HEK293 (cell line): ENCODE measurements around the gene CCL18.
"Not testable (repeated sequence)": the region's sequence is repeated elsewhere in the genome, so short reads cannot be mapped to it uniquely, and the experiment has no call there.

Experiments
- CTCF ChIA-PET: fragments of 350-600 bp; formaldehyde crosslinking; extraction: SDS; loops from one replicate; lab custom pipeline; 2021; ENCODE audit warnings: antibody characterized with exemption; lab: Yijun Ruan, JAX
- POLR2A ChIA-PET: fragments of 300-600 bp; formaldehyde crosslinking; extraction: SDS; loops from one replicate; lab custom pipeline; 2020; ENCODE audit warnings: antibody characterized with exemption, inconsistent platforms; lab: Yijun Ruan, JAX
- H3K27ac ChIP-seq: fragments of 200-500 bp; sonication (Bioruptor generic); 2 replicates; pipeline ENCODE4 v1.5.1; 2014; ENCODE audit warnings: low read depth, low read length, control low read depth, inconsistent platforms; ENCODE audit errors: extremely low read depth
- H3K36me3 ChIP-seq, 2 experiments: fragments of 200-500 bp in 1 of 2; sonication (Bioruptor generic) in 1 of 2; 1 replicate in 1 of 2; 2 replicates in 1 of 2; pipeline ENCODE4 v1.5.1; 2014 to 2017; ENCODE audit warnings: inconsistent platforms in 2 of 2, low read length in 2 of 2; ENCODE audit not compliant: control insufficient read depth in 2 of 2, insufficient read depth in 1 of 2
- H3K4me1 ChIP-seq: fragments of 200-500 bp; sonication (Bioruptor generic); 2 replicates; pipeline ENCODE4 v1.5.1; 2014; ENCODE audit warnings: mild to moderate bottlenecking, low read length, inconsistent platforms; ENCODE audit not compliant: control insufficient read depth, insufficient read depth
- H3K4me3 ChIP-seq: 2 replicates; pipeline ENCODE4 v1.5.1; 2011; ENCODE audit warnings: low read depth, mild to moderate bottlenecking, control low read depth, low read length, moderate library complexity
- H3K9me3 ChIP-seq: fragments of 200-500 bp; sonication (Bioruptor generic); 2 replicates; pipeline ENCODE4 v1.5.1; 2014; ENCODE audit warnings: low read depth, low read length, inconsistent platforms; ENCODE audit not compliant: control insufficient read depth, insufficient read depth
- HIC1 ChIP-seq: fragments of 450-650 bp; formaldehyde crosslinking; IDR thresholded peaks from 2 replicates; pipeline ENCODE4 v1.5.1; 2016; ENCODE audit warnings: missing biosample characterization, missing genetic modification characterization
- KLF7 ChIP-seq: fragments of 450-650 bp; formaldehyde crosslinking; IDR thresholded peaks from 2 replicates; pipeline ENCODE4 v1.5.1; 2016; ENCODE audit warnings: missing biosample characterization, missing genetic modification characterization, borderline replicate concordance
- PRDM1 ChIP-seq: fragments of 450-650 bp; formaldehyde crosslinking; IDR thresholded peaks from 2 replicates; pipeline ENCODE4; 2016; ENCODE audit warnings: missing biosample characterization, missing genetic modification characterization
- REST ChIP-seq: fragments of 450-650 bp; formaldehyde crosslinking; IDR thresholded peaks from 2 replicates; pipeline ENCODE4 v1.5.1; 2016; ENCODE audit warnings: missing biosample characterization, missing genetic modification characterization
- ZBTB11 ChIP-seq: fragments of 450-650 bp; formaldehyde crosslinking; conservative IDR thresholded peaks from 2 replicates; pipeline ENCODE4 v1.5.1; 2016; ENCODE audit warnings: low read depth, missing biosample characterization, missing genetic modification characterization
- ZBTB17 ChIP-seq: fragments of 450-650 bp; formaldehyde crosslinking; IDR thresholded peaks from 2 replicates; pipeline ENCODE4 v1.5.1; 2016; ENCODE audit warnings: missing biosample characterization, missing genetic modification characterization
- ZBTB8A ChIP-seq: fragments of 450-650 bp; formaldehyde crosslinking; IDR thresholded peaks from 2 replicates; pipeline ENCODE4 v1.5.1; 2016; ENCODE audit warnings: missing biosample characterization, missing genetic modification characterization
- ZFHX2 ChIP-seq: fragments of 450-650 bp; formaldehyde crosslinking; conservative IDR thresholded peaks from 2 replicates; pipeline ENCODE4 v1.5.1; 2016; ENCODE audit warnings: missing biosample characterization, missing genetic modification characterization
- ZFP3 ChIP-seq: fragments of 450-650 bp; formaldehyde crosslinking; IDR thresholded peaks from 2 replicates; pipeline ENCODE4 v1.5.1; 2016; ENCODE audit warnings: low read depth, missing biosample characterization, missing genetic modification characterization
- ZFP41 ChIP-seq: fragments of 450-650 bp; formaldehyde crosslinking; IDR thresholded peaks from 2 replicates; pipeline ENCODE4 v1.5.1; 2016; ENCODE audit warnings: missing biosample characterization, missing genetic modification characterization, borderline replicate concordance
- ZNF202 ChIP-seq: fragments of 450-650 bp; formaldehyde crosslinking; IDR thresholded peaks from 2 replicates; pipeline ENCODE4 v1.5.1; 2016; ENCODE audit warnings: missing biosample characterization, missing genetic modification characterization, borderline replicate concordance
- ZNF335 ChIP-seq: fragments of 450-650 bp; formaldehyde crosslinking; conservative IDR thresholded peaks from 2 replicates; pipeline ENCODE4 v1.5.1; 2016; ENCODE audit warnings: missing biosample characterization, missing genetic modification characterization
- ZNF398 ChIP-seq: fragments of 450-650 bp; formaldehyde crosslinking; IDR thresholded peaks from 2 replicates; pipeline ENCODE4 v1.5.1; 2017; ENCODE audit warnings: missing biosample characterization, missing genetic modification characterization
- ZNF423 ChIP-seq: fragments of 450-650 bp; formaldehyde crosslinking; IDR thresholded peaks from 2 replicates; pipeline ENCODE4 v1.5.1; 2016; ENCODE audit warnings: missing biosample characterization, missing genetic modification characterization
- ZNF48 ChIP-seq: fragments of 450-650 bp; formaldehyde crosslinking; IDR thresholded peaks from 2 replicates; pipeline ENCODE4 v1.5.1; 2016; ENCODE audit warnings: missing biosample characterization, missing genetic modification characterization
- ZNF530 ChIP-seq: fragments of 450-650 bp; formaldehyde crosslinking; IDR thresholded peaks from 2 replicates; pipeline ENCODE4 v1.5.1; 2016; ENCODE audit warnings: low read depth, missing biosample characterization, missing genetic modification characterization

The CCL18 gene

GRCh38 chr17:36082482-36083120 lies 18.5 kb downstream of the CCL18 start:
- H3K36me3 ChIP-seq, H3K27ac ChIP-seq, H3K4me3 ChIP-seq, H3K9me3 ChIP-seq, H3K4me1 ChIP-seq, POLR2A ChIA-PET: not testable (repeated sequence)
- CTCF ChIA-PET = interaction anchor here (1.1 to 1.8 kb wide), 2 partner anchors 10 to 66 kb away, joined by 4 to 8 read pairs; no protein-coding TSS in a partner anchor
- peak; percentile 75 for TF ChIP-seq ZBTB11 (tag by site-specific recombination)

GRCh38 chr17:36083691-36084090 lies 19.6 kb downstream of the CCL18 start:
- POLR2A ChIA-PET, H3K9me3 ChIP-seq, H3K27ac ChIP-seq, H3K4me1 ChIP-seq, H3K36me3 ChIP-seq, H3K4me3 ChIP-seq: not testable (repeated sequence)
- CTCF ChIA-PET = interaction anchor here (0.6 to 1.1 kb wide), 2 partner anchors 65 to 141 kb away, joined by 3 to 4 read pairs; no protein-coding TSS in a partner anchor

GRCh38 chr17:36085765-36086164 lies 21.7 kb downstream of the CCL18 start:
- H3K4me1 ChIP-seq = no peaks in the 10 kb centered on the region
- H3K4me3 ChIP-seq = no peak overlapping the region
- ChIA-PET POLR2A (no interaction called here), CTCF (interaction anchor here (1.0 to 2.2 kb wide), 4 partner anchors 13 to 110 kb away, joined by 4 to 13 read pairs (median 6); no protein-coding TSS in a partner anchor)
- no peaks in the 10 kb centered on the region for H3K9me3 ChIP-seq
- no peaks in the 10 kb centered on the region for H3K36me3 ChIP-seq
- H3K27ac ChIP-seq = no peak overlapping the region
- TF ChIP-seq ZNF335 = 0 out of 2 replicates have a peak, but pooled peaks have one; percentile 30
- TF ChIP-seq ZFP41 (tag by site-specific recombination) = no peak
- no peak for TF ChIP-seq PRDM1
- TF ChIP-seq, all 188 proteins: peak for 1

GRCh38 chr17:36086791-36087190 lies 22.7 kb downstream of the CCL18 start:
- Histone ChIP-seq H3K4me3 (no peak overlapping the region), H3K4me1 (no peaks in the 10 kb centered on the region), H3K9me3 (no peaks in the 10 kb centered on the region), H3K27ac (no peak overlapping the region), H3K36me3 (no peaks in the 10 kb centered on the region)
- POLR2A ChIA-PET = no interaction called here
- CTCF ChIA-PET = interaction anchor here (0.5 to 2.2 kb wide), 6 partner anchors 14 to 118 kb away, joined by 3 to 13 read pairs (median 4); no protein-coding TSS in a partner anchor
- TF ChIP-seq KLF7 (tag by site-specific recombination) (no peak), ZFP3 (tag by site-specific recombination) (no peak), REST (tag by site-specific recombination) (no peak), ZBTB17 (no peak), ZNF398 (no peak), ZNF530 (tag by site-specific recombination) (no peak), HIC1 (no peak), ZFHX2 (tag by site-specific recombination) (no peak), ZNF202 (tag by site-specific recombination) (no peak), ZBTB8A (no peak), ZNF48 (no peak), ZNF423 (tag by site-specific recombination) (no peak)
